HG03469 (cell line): ENCODE data around the gene ASCL3.
"Not testable (repeated sequence)": the region's sequence is repeated elsewhere in the genome, so short reads cannot be mapped to it uniquely, and the experiment has no call there.

Source experiments
- ATAC-seq: cut with Tn5 transposase; IDR thresholded peaks from one replicate; pipeline ENCODE4 v1.9.1; 2021; ENCODE audit warnings: mild to moderate bottlenecking, moderate library complexity, moderate number of reproducible peaks; ENCODE audit not compliant: unreplicated experiment

ASCL3 gene

DNA sequence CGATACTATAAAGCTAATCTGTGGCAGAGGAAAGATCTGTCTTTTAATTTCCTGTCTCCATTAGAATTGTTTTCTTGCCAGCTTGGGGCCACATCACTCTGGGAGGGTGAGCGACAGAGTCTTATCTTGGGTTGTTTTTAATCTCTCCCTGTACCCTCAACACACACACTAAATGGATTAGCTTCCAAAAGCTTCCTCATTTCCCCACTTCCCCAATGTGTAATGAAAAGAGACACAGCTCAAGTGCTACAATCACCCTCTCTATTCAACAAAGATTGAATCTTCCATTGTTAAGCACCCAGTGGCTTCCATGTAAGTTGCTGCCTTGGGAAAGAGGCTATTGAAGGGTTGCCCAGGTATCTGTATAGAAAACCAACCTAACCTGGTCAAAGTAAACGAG is 6.1 kb upstream of the ASCL3 start:
- no peak for ATAC-seq

GRCh38 chr11:8947230-8947943 is 4.6 kb upstream of the ASCL3 start:
- no peak for ATAC-seq

GRCh38 chr11:8941341-8942103 is 1.3 kb downstream of the ASCL3 start:
- ATAC-seq = no peak

- ATAC-seq = no peak
Measured at GRCh38 chr11:8937659-8938058, 5.2 kb downstream of the ASCL3 start.

GRCh38 chr11:8937159-8937558 is 5.7 kb downstream of the ASCL3 start:
- no peak for ATAC-seq

GRCh38 chr11:8935789-8936188 is 7.0 kb downstream of the ASCL3 start:
- not testable (repeated sequence) for ATAC-seq

DNA sequence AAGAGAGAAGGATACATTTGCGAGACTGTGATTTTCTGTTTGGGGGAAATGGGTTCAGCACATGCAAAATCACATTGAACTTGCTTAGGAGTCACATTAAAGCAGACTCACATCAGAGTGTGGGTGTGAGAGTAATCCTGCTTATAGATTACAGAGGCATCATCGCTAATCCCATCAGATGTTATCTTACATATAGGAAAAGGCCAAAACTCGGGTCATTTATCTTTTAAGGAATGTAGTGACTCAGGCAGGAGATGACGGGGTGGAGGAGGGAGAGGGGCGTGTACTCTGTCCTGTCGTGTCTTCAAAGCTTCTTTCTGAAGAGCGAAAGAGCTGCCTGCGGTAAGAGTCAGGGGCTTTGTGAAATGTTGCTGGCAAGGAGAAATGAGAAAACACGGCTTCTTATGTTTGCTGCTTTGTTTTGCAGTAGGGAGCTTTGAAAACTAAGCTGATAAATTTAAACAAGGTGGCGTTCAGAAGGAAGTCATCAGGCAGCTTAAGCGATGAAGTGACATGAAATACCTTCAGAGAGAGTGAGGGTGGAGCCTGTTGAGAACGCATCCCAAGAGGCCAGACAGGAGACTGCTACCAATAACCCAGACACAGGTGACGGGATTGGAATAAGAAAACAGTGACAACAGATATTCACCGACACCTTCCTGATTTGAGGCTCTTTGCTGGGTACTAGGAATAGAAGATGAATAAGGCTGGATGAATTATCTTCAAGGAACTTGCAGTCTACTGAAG is 7.9 kb downstream of the ASCL3 start:
- no peak for ATAC-seq

GRCh38 chr11:8933931-8934330 is 8.9 kb downstream of the ASCL3 start:
- no peak for ATAC-seq

DNA sequence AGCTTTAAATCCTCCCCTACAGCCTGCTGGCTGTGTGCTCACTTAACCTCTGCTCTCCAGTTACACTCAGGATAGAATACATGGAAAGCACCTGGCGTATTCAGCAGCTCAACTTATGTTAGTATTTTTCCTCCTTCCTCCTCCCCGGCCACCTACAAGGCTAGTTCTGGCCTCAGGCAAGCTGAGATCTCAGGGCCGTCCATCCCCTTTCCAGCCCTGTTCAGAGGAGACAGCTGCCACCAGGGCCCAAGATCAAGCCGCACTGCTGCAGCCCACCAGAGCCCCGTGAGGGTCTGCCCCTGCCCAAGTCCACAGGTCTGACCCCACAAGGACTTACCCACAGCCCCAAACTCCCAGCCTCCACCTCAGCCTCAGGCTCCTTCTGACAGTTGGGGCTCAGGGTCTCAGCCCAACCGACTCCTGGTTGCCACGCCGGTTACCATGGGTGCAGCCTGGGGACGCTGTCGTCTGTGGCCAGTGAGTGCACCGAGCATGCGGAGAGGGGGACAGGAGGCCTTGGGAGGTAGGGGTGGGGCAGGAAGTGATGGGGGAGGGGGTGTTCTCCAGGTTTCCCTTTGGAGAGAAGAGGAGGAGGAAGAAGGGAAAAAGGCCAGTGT is 10.1 kb downstream of the ASCL3 start, which contains the start of gene C11orf16:
Gene C11orf16, minus strand, starts transcription at position 384 of the 617 bp plus-strand sequence. CDS start 639 bp downstream, outside the sequence.
- ATAC-seq = no peak

DNA sequence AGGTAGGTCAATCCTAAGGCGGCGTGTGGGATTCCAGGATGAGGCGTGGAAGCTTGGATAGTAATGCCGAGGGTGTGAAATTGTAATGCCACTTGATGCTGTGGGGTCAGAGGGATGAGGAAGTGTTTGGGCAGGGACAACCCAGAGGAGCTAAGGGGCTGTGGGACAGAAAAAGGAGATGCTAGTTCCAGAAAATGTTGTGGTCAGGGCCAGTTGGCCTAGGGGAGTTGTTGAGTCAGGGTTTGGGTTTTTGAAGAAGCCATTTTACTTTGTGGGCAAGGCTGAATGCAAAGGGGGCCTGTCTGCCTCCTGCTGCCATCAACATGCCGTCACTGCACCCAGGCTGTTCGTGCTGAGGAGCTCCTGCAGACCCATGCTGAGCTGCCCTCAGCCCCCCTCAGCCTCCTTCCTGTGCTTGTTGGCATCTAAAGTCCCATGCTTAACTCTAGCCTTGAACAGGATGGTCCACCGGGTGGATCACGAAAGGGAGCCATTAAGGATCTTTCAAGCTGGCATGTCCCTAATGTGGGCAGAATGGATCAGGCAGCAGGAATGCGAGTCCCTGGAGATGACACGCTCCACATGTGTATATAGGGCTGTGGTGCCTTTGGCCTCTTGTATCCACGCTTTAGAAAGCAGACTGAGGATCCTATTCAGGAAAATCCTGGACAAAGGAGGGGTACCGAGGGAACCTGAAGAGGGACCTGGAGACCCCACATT is 12.2 kb downstream of the ASCL3 start:
- no peak for ATAC-seq

GRCh38 chr11:8928981-8929615 is 13.7 kb downstream of the ASCL3 start:
- ATAC-seq = no peak

DNA sequence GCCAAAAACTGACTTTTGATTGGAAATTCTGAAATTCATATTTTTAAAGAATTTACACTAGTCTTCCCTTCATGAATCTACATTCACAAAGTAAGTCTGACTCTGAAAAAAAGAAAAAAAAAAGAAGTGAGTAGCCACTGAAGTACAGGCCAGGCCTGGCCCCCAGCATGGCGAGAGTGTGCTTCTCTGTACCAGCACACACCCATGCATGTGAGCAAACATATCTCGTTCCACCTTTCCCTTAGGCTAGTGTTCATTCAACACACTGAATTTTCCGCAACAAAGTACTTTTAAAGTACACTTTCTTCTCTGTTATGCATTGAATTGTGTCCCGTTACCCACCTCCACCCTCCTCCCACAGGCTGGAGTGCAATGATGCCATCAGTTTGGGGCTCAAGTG is 14.6 kb downstream of the ASCL3 start:
- ATAC-seq = no peak

DNA sequence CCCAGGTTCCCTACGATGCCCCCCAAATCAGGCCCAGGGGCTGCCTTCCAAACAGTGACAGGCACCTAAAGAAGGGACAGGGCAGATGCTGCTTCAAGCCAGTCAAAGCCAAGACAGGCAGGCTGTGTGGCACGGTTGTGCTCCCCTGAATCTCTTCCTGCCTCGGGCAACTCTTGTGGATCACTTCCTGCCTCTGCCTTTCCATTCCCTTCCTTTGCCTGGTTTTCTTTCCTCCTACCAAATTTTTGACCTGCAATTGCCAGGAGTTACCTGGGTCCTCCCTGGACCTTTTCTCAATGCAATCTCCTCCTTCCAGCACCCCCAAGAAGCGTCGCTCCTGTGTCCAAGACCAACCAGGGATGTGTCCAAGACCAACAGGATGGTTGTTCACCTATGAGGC is 15.6 kb downstream of the ASCL3 start:
- ATAC-seq = no peak

DNA sequence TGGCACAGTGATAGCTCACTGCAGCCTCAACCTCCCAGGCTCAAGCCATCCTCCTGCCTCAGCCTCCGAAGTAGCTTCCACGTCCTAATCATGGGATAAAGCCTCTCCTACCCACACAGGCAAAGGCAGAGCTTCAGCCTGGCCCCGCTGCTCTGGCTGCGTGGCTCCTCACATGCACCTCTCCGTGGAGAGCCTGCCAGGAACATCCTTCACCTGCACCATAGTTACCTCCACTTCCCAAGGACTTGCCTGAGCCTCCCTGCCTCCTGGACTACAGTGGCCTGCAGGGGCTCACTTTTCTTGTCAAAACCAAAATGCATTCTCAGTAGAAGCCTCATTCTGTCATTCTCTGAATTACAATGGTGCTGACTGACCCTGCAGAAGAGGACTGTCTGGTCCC is 16.6 kb downstream of the ASCL3 start:
- no peak for ATAC-seq

DNA sequence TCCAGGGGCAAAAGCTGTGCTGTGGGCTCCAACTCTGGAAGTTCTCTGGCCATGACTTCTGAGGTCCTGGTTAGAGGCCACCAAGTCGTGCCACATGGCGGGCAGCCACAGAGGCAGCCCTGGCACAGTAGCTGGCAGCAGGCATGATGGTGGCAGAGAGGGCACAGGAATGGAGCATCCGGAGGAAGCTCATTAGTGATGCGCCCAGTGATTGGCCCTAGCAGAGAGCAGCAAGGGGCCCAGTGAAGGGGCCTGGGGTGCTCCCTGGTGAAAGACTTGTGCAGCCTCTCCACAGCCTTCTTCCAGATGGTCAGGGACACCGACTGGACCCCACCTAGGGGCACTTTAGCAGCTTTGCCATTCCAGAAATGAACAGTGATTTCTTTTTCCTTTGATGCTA is 17.1 kb downstream of the ASCL3 start:
- ATAC-seq = no peak

- no peak for ATAC-seq
Measured at GRCh38 chr11:8922691-8923090, 20.1 kb downstream of the ASCL3 start.

GRCh38 chr11:8917157-8917825 is 25.5 kb downstream of the ASCL3 start:
- ATAC-seq = no peak

- no peak for ATAC-seq
Measured at GRCh38 chr11:8914661-8915018, 28.2 kb downstream of the ASCL3 start.

GRCh38 chr11:8913961-8914660 is 28.7 kb downstream of the ASCL3 start:
- no peak for ATAC-seq
